Thyroid gland (tissue), 4 donors: ENCODE data around the gene RCVRN. TPM values are rescaled to one million over a fixed set of nuclear protein-coding genes. Genes with fewer than 3 reads are reported as not detected.

ENCODE experiments used
- DNase-seq, 2 donors: peaks; one replicate each; pipeline ENCODE4 v3.0.0-alpha.2; 2019
- H3K27ac ChIP-seq, 3 donors: fragments of 200-600 bp; sonication (generic); 1 replicate in 2 of 3; 2 replicates in 1 of 3; pipeline ENCODE4 v1.5.1; 2016 to 2019; ENCODE audit warnings: mild to moderate bottlenecking in 1 of 3, moderate library complexity in 1 of 3
- H3K27me3 ChIP-seq: fragments of 200-600 bp; sonication (generic); one replicate; pipeline ENCODE4 v1.5.1; 2019
- H3K36me3 ChIP-seq, 2 donors: fragments of 200-600 bp; sonication (generic); one replicate each; pipeline ENCODE4 v1.5.1; 2016 to 2019
- H3K4me1 ChIP-seq, 2 donors: fragments of 200-600 bp; sonication (generic); one replicate each; pipeline ENCODE4 v1.5.1; 2017 to 2019
- H3K4me3 ChIP-seq, 3 donors: fragments of 200-600 bp; sonication (generic); replicated peaks in 1 of 3; 1 replicate in 2 of 3; 2 replicates in 1 of 3; pipeline ENCODE4 v1.5.1; 2016; ENCODE audit warnings: mild to moderate bottlenecking in 1 of 3
- H3K9me3 ChIP-seq: fragments of 200-600 bp; sonication (generic); one replicate; pipeline ENCODE4 v1.5.1; 2017
- CTCF ChIP-seq, 6 experiments: fragments of 200-600 bp in 3 of 6; fragments of 450-650 bp in 3 of 6; sonication (generic) in 3 of 6; IDR thresholded peaks; one replicate each; pipeline ENCODE4 v1.5.1; 2016 to 2019; ENCODE audit warnings: antibody characterized with exemption in 6 of 6, mild to moderate bottlenecking in 2 of 6, inconsistent platforms in 1 of 6, moderate library complexity in 1 of 6
- POLR2A ChIP-seq, 2 donors: fragments of 450-650 bp; IDR thresholded peaks; one replicate each; pipeline ENCODE4 v1.6.1; 2017; ENCODE audit warnings: antibody characterized with exemption in 2 of 2, mild to moderate bottlenecking in 2 of 2, moderate library complexity in 1 of 2
- WGBS, 2 donors: methylation state at CpG; one replicate each; pipeline ENCODE4 v1.1.5; 2017; 5-methylcytosine and 5-hydroxymethylcytosine counted together
- intact Hi-C: fragments of 100-400 bp; cut with DNase I; formaldehyde crosslinking; loops from one replicate; pipeline ENCODE4 v1.15.1; 2023
- total RNA-seq, 4 donors: library from RNA; depleted of rRNA; stranded (reverse); fragments of >200 nt; gene quantifications; one replicate each; pipeline ENCODE4 v1.2.3, GENCODE V29; 2016

The RCVRN gene
- not detected for total RNA-seq

- no peaks in the 10 kb centered on the region for H3K36me3 ChIP-seq
- no peaks in the 10 kb centered on the region for H3K27me3 ChIP-seq
- no peaks in the 10 kb centered on the region for H3K9me3 ChIP-seq
- intact Hi-C loops, result no loop called here
- H3K4me3 ChIP-seq, result no peak within 1 kb of the TSS
- no peaks in the 10 kb centered on the region for H3K4me1 ChIP-seq
- 86 to 95% methylated on average over 10 of the region's 11 CpGs for WGBS, 2 donors
- no peak for TF ChIP-seq CTCF (IDR thresholded peaks at IDR 0.05)
- no peak within 1 kb of the TSS for H3K27ac ChIP-seq
- no peak for DNase-seq
Observed at GRCh38 chr17:9905078-9905415, at the start of gene RCVRN. Gene RCVRN, minus strand, starts transcription at chr17:9905271. Its CDS starts 91 bp downstream, at chr17:9905180.

GRCh38 chr17:9953492-9953891, 48.4 kb upstream of the RCVRN start:
- Histone ChIP-seq H3K27ac (no peak overlapping the region), H3K4me1 (no peaks in the 10 kb centered on the region), H3K27me3 (no peaks in the 10 kb centered on the region), H3K9me3 (no peaks in the 10 kb centered on the region), H3K36me3 (no peaks in the 10 kb centered on the region), H3K4me3 (no peak overlapping the region)
- intact Hi-C loops, result no loop called here
- WGBS, 2 donors, result 80% methylated on average over 10 of the region's 10 CpGs
- TF ChIP-seq CTCF (IDR thresholded peaks at IDR 0.05) (no peak), POLR2A (IDR thresholded peaks at IDR 0.05) (no peak)
- DNase-seq, result no peak

- TF ChIP-seq CTCF (IDR thresholded peaks at IDR 0.05) (no peak), POLR2A (IDR thresholded peaks at IDR 0.05) (no peak)
- H3K9me3 ChIP-seq, result no peaks in the 10 kb centered on the region
- H3K36me3 ChIP-seq, result no peaks in the 10 kb centered on the region
- H3K27me3 ChIP-seq, result no peaks in the 10 kb centered on the region
- no peak overlapping the region for H3K4me3 ChIP-seq
- no peaks in the 10 kb centered on the region for H3K4me1 ChIP-seq
- H3K27ac ChIP-seq, result no peak overlapping the region
- DNase-seq, result no peak
- 76 to 87% methylated on average over 4 to 5 of the region's 5 CpGs for WGBS, 2 donors
- intact Hi-C loops, result no loop called here
Observed at GRCh38 chr17:9951803-9952202, 46.7 kb upstream of the RCVRN start.

- Histone ChIP-seq H3K36me3 (no peaks in the 10 kb centered on the region), H3K4me1 (no peaks in the 10 kb centered on the region), H3K9me3 (no peaks in the 10 kb centered on the region), H3K4me3 (no peak overlapping the region), H3K27ac (no peak overlapping the region), H3K27me3 (no peaks in the 10 kb centered on the region)
- WGBS, 2 donors, result 67 to 86% methylated on average over 10 of the region's 10 CpGs
- no peak for DNase-seq
- TF ChIP-seq CTCF (IDR thresholded peaks at IDR 0.05), result no peak
- no peak for TF ChIP-seq POLR2A (IDR thresholded peaks at IDR 0.05)
- intact Hi-C loops, result no loop called here
Observed at GRCh38 chr17:9948928-9949327, 43.9 kb upstream of the RCVRN start.

- Histone ChIP-seq H3K9me3 (no peaks in the 10 kb centered on the region), H3K27me3 (no peaks in the 10 kb centered on the region), H3K4me1 (no peaks in the 10 kb centered on the region), H3K4me3 (no peak overlapping the region), H3K27ac (no peak overlapping the region), H3K36me3 (no peaks in the 10 kb centered on the region)
- DNase-seq, result no peak
- 59 to 67% methylated on average over 6 to 7 of the region's 7 CpGs for WGBS, 2 donors
- intact Hi-C loops, result no loop called here
- TF ChIP-seq POLR2A (IDR thresholded peaks at IDR 0.05), result no peak
- no peak for TF ChIP-seq CTCF (IDR thresholded peaks at IDR 0.05)
Observed at GRCh38 chr17:9944704-9945103, 39.6 kb upstream of the RCVRN start.
